HG03575 (cell line): ENCODE measurements around the gene TOP2B.

Source experiments
- ATAC-seq: cut with Tn5 transposase; IDR thresholded peaks from one replicate; pipeline ENCODE4 v1.9.1; 2021; ENCODE audit not compliant: unreplicated experiment, insufficient number of reproducible peaks, low FRiP score; ENCODE audit errors: extremely low read depth

The TOP2B gene

GRCh38 chr3:25677121-25677520, 12.4 kb upstream of the TOP2B start:
- no peak for ATAC-seq

- ATAC-seq = no peak
Measured at GRCh38 chr3:25674670-25675069, 10.0 kb upstream of the TOP2B start.

- ATAC-seq = no peak
Measured at GRCh38 chr3:25673738-25674298, 9.1 kb upstream of the TOP2B start.

GRCh38 chr3:25665315-25666280, 891 bp upstream of the TOP2B start:
- peak; percentile 19 for ATAC-seq

- ATAC-seq = no peak
Measured at GRCh38 chr3:25663869-25664811, 567 bp downstream of the TOP2B start.

GRCh38 chr3:25663347-25663868, 1.3 kb downstream of the TOP2B start:
- ATAC-seq = no peak

- ATAC-seq = no peak
Measured at GRCh38 chr3:25662736-25663320, 1.9 kb downstream of the TOP2B start.

- ATAC-seq = no peak
Measured at GRCh38 chr3:25661694-25662437, 2.8 kb downstream of the TOP2B start.

- ATAC-seq = no peak
Measured at GRCh38 chr3:25658836-25659235, 5.9 kb downstream of the TOP2B start.

- no peak for ATAC-seq
Measured at GRCh38 chr3:25657293-25657692, 7.4 kb downstream of the TOP2B start.

- no peak for ATAC-seq
Measured at GRCh38 chr3:25655659-25656058, 9.0 kb downstream of the TOP2B start.

- no peak for ATAC-seq
Measured at GRCh38 chr3:25654576-25654975, 10.1 kb downstream of the TOP2B start.

GRCh38 chr3:25653322-25653721, 11.4 kb downstream of the TOP2B start:
- no peak for ATAC-seq

- no peak for ATAC-seq
Measured at GRCh38 chr3:25652921-25653320, 11.8 kb downstream of the TOP2B start.

GRCh38 chr3:25648925-25649830, 15.5 kb downstream of the TOP2B start:
- no peak for ATAC-seq

- peak; percentile 78 for ATAC-seq
Measured at GRCh38 chr3:25648107-25648535, 16.6 kb downstream of the TOP2B start.

- no peak for ATAC-seq
Measured at GRCh38 chr3:25635038-25635437, 29.7 kb downstream of the TOP2B start.
